DND-41 (cell line): ENCODE data around the gene FXYD6.

Source experiments
- ATAC-seq: fragments of 200-7000 bp; cut with Tn5 transposase; 3 replicates; pipeline ENCODE4 v1.9.1; 2021; ENCODE audit warnings: low read depth; ENCODE audit not compliant: insufficient read depth
- DNase-seq: peaks from one replicate; pipeline ENCODE4 v3.0.0-alpha.2; 2020
- H2AFZ ChIP-seq: 2 replicates; pipeline ENCODE4 v1.6.0; 2012; ENCODE audit warnings: low read depth, low read length
- H3K27ac ChIP-seq: 2 replicates; pipeline ENCODE4 v1.5.1; 2012; ENCODE audit warnings: low read length, inconsistent platforms
- H3K27me3 ChIP-seq: fragments of 200-600 bp; sonication (generic); 2 replicates; pipeline ENCODE4 v1.6.0; 2012; ENCODE audit warnings: low read length, mild to moderate bottlenecking, inconsistent platforms; ENCODE audit not compliant: insufficient read depth, poor library complexity
- H3K36me3 ChIP-seq: 2 replicates; pipeline ENCODE4 v1.5.1; 2012; ENCODE audit warnings: low read length, inconsistent platforms; ENCODE audit not compliant: insufficient read depth
- H3K4me1 ChIP-seq: 2 replicates; pipeline ENCODE4 v1.5.1; 2012; ENCODE audit warnings: mild to moderate bottlenecking, low read length; ENCODE audit not compliant: insufficient read depth
- H3K4me2 ChIP-seq: 2 replicates; pipeline ENCODE4 v1.6.0; 2012; ENCODE audit warnings: mild to moderate bottlenecking, moderate library complexity, low read length, inconsistent platforms; ENCODE audit not compliant: insufficient read depth
- H3K4me3 ChIP-seq, 2 experiments: fragments of 200-600 bp in 1 of 2; shearing (Covaris generic) in 1 of 2; 2 replicates each; pipeline ENCODE4 v1.5.1; 2012 to 2016; ENCODE audit warnings: inconsistent platforms in 2 of 2, low read length in 2 of 2, mild to moderate bottlenecking in 2 of 2, low read depth in 1 of 2, moderate library complexity in 1 of 2
- H3K79me2 ChIP-seq: 2 replicates; pipeline ENCODE4 v1.6.0; 2012; ENCODE audit warnings: low read length, inconsistent platforms; ENCODE audit not compliant: insufficient read depth
- H3K9ac ChIP-seq: 2 replicates; pipeline ENCODE4 v1.6.0; 2012; ENCODE audit warnings: low read depth, mild to moderate bottlenecking, inconsistent platforms, low read length, moderate library complexity
- H3K9me3 ChIP-seq: 2 replicates; pipeline ENCODE4 v1.5.1; 2012; ENCODE audit warnings: low read length, moderate library complexity, mild to moderate bottlenecking, inconsistent platforms; ENCODE audit not compliant: insufficient read depth, severe bottlenecking
- H4K20me1 ChIP-seq: 2 replicates; pipeline ENCODE4 v1.6.0; 2012; ENCODE audit warnings: low read length; ENCODE audit not compliant: insufficient read depth
- CTCF ChIP-seq: IDR thresholded peaks from 2 replicates; pipeline ENCODE4 v1.5.1; 2012; ENCODE audit warnings: borderline replicate concordance, low read length, moderate library complexity, mild to moderate bottlenecking; ENCODE audit not compliant: poor library complexity, severe bottlenecking; ENCODE audit errors: extremely low read depth
- EZH2 ChIP-seq: IDR thresholded peaks from 3 replicates; pipeline ENCODE4 v1.6.1; 2012; ENCODE audit warnings: borderline replicate concordance, low read depth, mild to moderate bottlenecking, moderate library complexity, low read length, inconsistent platforms; ENCODE audit not compliant: severe bottlenecking

Gene FXYD6

GRCh38 chr11:117918366-117919255 lies 42.2 kb upstream of the FXYD6 start:
- ATAC-seq = no peak
- H3K27ac ChIP-seq = no peak overlapping the region
- no peak overlapping the region for H3K4me2 ChIP-seq
- H3K9ac ChIP-seq = no peak overlapping the region
- no peak for TF ChIP-seq EZH2
- no peak for TF ChIP-seq CTCF
- H3K27me3 ChIP-seq = no peaks in the 10 kb centered on the region
- no peak overlapping the region for H2AFZ ChIP-seq
- no peaks in the 10 kb centered on the region for H3K9me3 ChIP-seq
- no peak overlapping the region for H3K4me3 ChIP-seq
- H3K36me3 ChIP-seq = no peaks in the 10 kb centered on the region
- no peaks in the 10 kb centered on the region for H4K20me1 ChIP-seq
- no peak for DNase-seq
- no peaks in the 10 kb centered on the region for H3K79me2 ChIP-seq
- H3K4me1 ChIP-seq = peaks cover 23% of the 10 kb centered on the region

GRCh38 chr11:117917591-117918151 lies 41.2 kb upstream of the FXYD6 start:
- Histone ChIP-seq H2AFZ (no peak overlapping the region), H4K20me1 (no peaks in the 10 kb centered on the region), H3K4me1 (peaks cover 23% of the 10 kb centered on the region), H3K4me3 (no peak overlapping the region), H3K27ac (no peak overlapping the region), H3K27me3 (no peaks in the 10 kb centered on the region), H3K9me3 (no peaks in the 10 kb centered on the region), H3K36me3 (no peaks in the 10 kb centered on the region), H3K79me2 (no peaks in the 10 kb centered on the region), H3K4me2 (no peak overlapping the region), H3K9ac (no peak overlapping the region)
- TF ChIP-seq CTCF (no peak), EZH2 (no peak)
- DNase-seq (no peak), ATAC-seq (no peak)

- Histone ChIP-seq H3K9me3 (no peaks in the 10 kb centered on the region), H3K36me3 (no peaks in the 10 kb centered on the region), H3K27me3 (no peaks in the 10 kb centered on the region), H3K79me2 (no peaks in the 10 kb centered on the region), H3K4me3 (no peak overlapping the region), H3K4me1 (peaks cover 24% of the 10 kb centered on the region), H4K20me1 (no peaks in the 10 kb centered on the region), H3K9ac (no peak overlapping the region), H3K4me2 (no peak overlapping the region), H2AFZ (no peak overlapping the region), H3K27ac (no peak overlapping the region)
- no peak for TF ChIP-seq CTCF
- no peak for TF ChIP-seq EZH2
- DNase-seq = no peak
- ATAC-seq = no peak
Measured at GRCh38 chr11:117916956-117917355, 40.5 kb upstream of the FXYD6 start.
